ENCODE measurements around the gene FBN3.
"Not testable (repeated sequence)": the region's sequence is repeated elsewhere in the genome, so short reads cannot be mapped to it uniquely, and the experiment has no call there.

Gene FBN3

GRCh38 chr19:8050274-8051096, 98.9 kb downstream of the FBN3 start:
- peak; percentile 33 to 69 for DNase-seq

GRCh38 chr19:8046569-8047165, 102.7 kb downstream of the FBN3 start:
- DNase-seq: no peak

GRCh38 chr19:8045872-8046568, 103.4 kb downstream of the FBN3 start:
- DNase-seq: no peak

GRCh38 chr19:8044018-8044417, 105.4 kb downstream of the FBN3 start:
- no peak for DNase-seq

- DNase-seq: no peak
Measured at GRCh38 chr19:8042900-8043299, 106.5 kb downstream of the FBN3 start.

GRCh38 chr19:8041531-8041931, 107.9 kb downstream of the FBN3 start:
- no peak for DNase-seq

GRCh38 chr19:8039231-8039630, 110.2 kb downstream of the FBN3 start:
- DNase-seq: no peak

- DNase-seq: no peak
Measured at GRCh38 chr19:8038815-8039214, 110.6 kb downstream of the FBN3 start.

GRCh38 chr19:8036434-8037099, 112.8 kb downstream of the FBN3 start:
- no peak for DNase-seq

GRCh38 chr19:8034178-8034525, 115.2 kb downstream of the FBN3 start:
- DNase-seq: no peak

GRCh38 chr19:8033287-8034177, 115.9 kb downstream of the FBN3 start:
- not testable (repeated sequence) for DNase-seq

GRCh38 chr19:8030960-8031359, 118.4 kb downstream of the FBN3 start:
- DNase-seq: no peak

GRCh38 chr19:8028951-8029491, 120.4 kb downstream of the FBN3 start:
- no peak for DNase-seq

GRCh38 chr19:8025316-8025715, 124.1 kb downstream of the FBN3 start:
- DNase-seq: no peak

GRCh38 chr19:8024256-8024655, 125.1 kb downstream of the FBN3 start:
- DNase-seq: not testable (repeated sequence)

GRCh38 chr19:8023371-8023770, 126.0 kb downstream of the FBN3 start:
- DNase-seq: no peak

- DNase-seq: no peak
Measured at GRCh38 chr19:8022275-8022674, 127.1 kb downstream of the FBN3 start.

GRCh38 chr19:8021374-8021773, 128.0 kb downstream of the FBN3 start:
- no peak for DNase-seq

- DNase-seq: no peak
Measured at GRCh38 chr19:8020681-8021080, 128.7 kb downstream of the FBN3 start.

GRCh38 chr19:8017808-8018207, 131.6 kb downstream of the FBN3 start:
- no peak for DNase-seq

All from hippocampal formation (tissue), 2 donors.